HL-60/S4 treated with retinoic acid at 250 ng/mL for 4 days and 3 days (cell line): ENCODE measurements around the gene BBS9.

ENCODE experiments used
- in situ Hi-C: fragments of 300-500 bp; cut with MboI; formaldehyde crosslinking; loops from 2 replicates; pipeline ENCODE4 v1.7.0; 2022; ENCODE audit warnings: low sequenced_read_pairs

Gene BBS9

GRCh38 chr7:33534833-33535232 is 405.5 kb downstream of the BBS9 start:
- in situ Hi-C loops, result no loop called here

- in situ Hi-C loops, result no loop called here
Observed at GRCh38 chr7:33535989-33536388, 406.6 kb downstream of the BBS9 start.

- in situ Hi-C loops, result no loop called here
Observed at GRCh38 chr7:33536398-33537103, 407.2 kb downstream of the BBS9 start.

GRCh38 chr7:33537104-33537477 is 407.7 kb downstream of the BBS9 start:
- in situ Hi-C loops, result no loop called here

GRCh38 chr7:33539198-33539597 is 409.8 kb downstream of the BBS9 start:
- in situ Hi-C loops, result no loop called here

- in situ Hi-C loops, result no loop called here
Observed at GRCh38 chr7:33539659-33540400, 410.5 kb downstream of the BBS9 start.

- in situ Hi-C loops, result no loop called here
Observed at GRCh38 chr7:33547880-33548279, 418.5 kb downstream of the BBS9 start.

GRCh38 chr7:33550363-33550762 is 421.0 kb downstream of the BBS9 start:
- in situ Hi-C loops, result no loop called here

- in situ Hi-C loops, result no loop called here
Observed at GRCh38 chr7:33550979-33551378, 421.6 kb downstream of the BBS9 start.

- in situ Hi-C loops, result no loop called here
Observed at GRCh38 chr7:33554046-33554445, 424.7 kb downstream of the BBS9 start.

GRCh38 chr7:33554576-33554975 is 425.2 kb downstream of the BBS9 start:
- in situ Hi-C loops, result no loop called here

GRCh38 chr7:33556472-33556871 is 427.1 kb downstream of the BBS9 start:
- in situ Hi-C loops, result no loop called here

GRCh38 chr7:33558549-33559323 is 429.4 kb downstream of the BBS9 start:
- in situ Hi-C loops, result no loop called here

GRCh38 chr7:33559324-33559710 is 430.0 kb downstream of the BBS9 start:
- in situ Hi-C loops, result no loop called here

- in situ Hi-C loops, result no loop called here
Observed at GRCh38 chr7:33562996-33563395, 433.6 kb downstream of the BBS9 start.

- in situ Hi-C loops, result no loop called here
Observed at GRCh38 chr7:33563651-33564050, 434.3 kb downstream of the BBS9 start.

- in situ Hi-C loops, result no loop called here
Observed at GRCh38 chr7:33578166-33578565, 448.8 kb downstream of the BBS9 start.

GRCh38 chr7:33578881-33579672 is 449.7 kb downstream of the BBS9 start:
- in situ Hi-C loops, result no loop called here

GRCh38 chr7:33579673-33579960 is 450.3 kb downstream of the BBS9 start:
- in situ Hi-C loops, result no loop called here

- in situ Hi-C loops, result no loop called here
Observed at GRCh38 chr7:33581236-33581635, 451.9 kb downstream of the BBS9 start.

GRCh38 chr7:33582104-33582503 is 452.7 kb downstream of the BBS9 start:
- in situ Hi-C loops, result no loop called here
